NB4 (cell line): ENCODE data around the gene DBP.

Experiments used
- DNase-seq: peaks from one replicate; pipeline ENCODE4 v3.0.0; 2010; ENCODE audit warnings: low read depth
- H3K4me3 ChIP-seq: one replicate; pipeline ENCODE4 v1.5.1; 2011; ENCODE audit warnings: mild to moderate bottlenecking, low read depth, low read length, moderate library complexity
- MYC ChIP-seq: IDR thresholded peaks from 2 replicates; pipeline ENCODE4 v1.6.1; 2011; ENCODE audit warnings: low read depth, low read length
- POLR2A ChIP-seq: IDR thresholded peaks from 2 replicates; pipeline ENCODE4 v1.6.1; 2011; ENCODE audit warnings: mild to moderate bottlenecking; ENCODE audit not compliant: insufficient read length; ENCODE audit errors: extremely low read depth
- TF ChIP-seq, protein P1 (sequence below): IDR thresholded peaks from 2 replicates; pipeline ENCODE4 v1.6.1; 2011; ENCODE audit warnings: low read depth, low read length
- TF ChIP-seq, protein P2 (sequence below): IDR thresholded peaks from one replicate; pipeline ENCODE4 v1.5.1; 2012; ENCODE audit warnings: low read depth, low read length

The DBP gene

DNA sequence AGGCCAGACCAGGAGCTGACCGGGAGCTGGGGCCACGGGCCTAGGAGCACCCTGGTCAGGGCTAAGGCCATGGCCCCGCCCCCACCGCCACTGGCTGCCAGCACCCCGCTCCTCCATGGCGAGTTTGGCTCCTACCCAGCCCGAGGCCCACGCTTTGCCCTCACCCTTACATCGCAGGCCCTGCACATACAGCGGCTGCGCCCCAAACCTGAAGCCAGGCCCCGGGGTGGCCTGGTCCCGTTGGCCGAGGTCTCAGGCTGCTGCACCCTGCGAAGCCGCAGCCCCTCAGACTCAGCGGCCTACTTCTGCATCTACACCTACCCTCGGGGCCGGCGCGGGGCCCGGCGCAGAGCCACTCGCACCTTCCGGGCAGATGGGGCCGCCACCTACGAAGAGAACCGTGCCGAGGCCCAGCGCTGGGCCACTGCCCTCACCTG is 11.3 kb downstream of the DBP start:
- peak; percentile 36 for DNase-seq
- TF ChIP-seq, protein P1, sequence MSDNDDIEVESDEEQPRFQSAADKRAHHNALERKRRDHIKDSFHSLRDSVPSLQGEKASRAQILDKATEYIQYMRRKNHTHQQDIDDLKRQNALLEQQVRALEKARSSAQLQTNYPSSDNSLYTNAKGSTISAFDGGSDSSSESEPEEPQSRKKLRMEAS: no peak
- TF ChIP-seq POLR2A (no peak), MYC (no peak)
- TF ChIP-seq, protein P2, sequence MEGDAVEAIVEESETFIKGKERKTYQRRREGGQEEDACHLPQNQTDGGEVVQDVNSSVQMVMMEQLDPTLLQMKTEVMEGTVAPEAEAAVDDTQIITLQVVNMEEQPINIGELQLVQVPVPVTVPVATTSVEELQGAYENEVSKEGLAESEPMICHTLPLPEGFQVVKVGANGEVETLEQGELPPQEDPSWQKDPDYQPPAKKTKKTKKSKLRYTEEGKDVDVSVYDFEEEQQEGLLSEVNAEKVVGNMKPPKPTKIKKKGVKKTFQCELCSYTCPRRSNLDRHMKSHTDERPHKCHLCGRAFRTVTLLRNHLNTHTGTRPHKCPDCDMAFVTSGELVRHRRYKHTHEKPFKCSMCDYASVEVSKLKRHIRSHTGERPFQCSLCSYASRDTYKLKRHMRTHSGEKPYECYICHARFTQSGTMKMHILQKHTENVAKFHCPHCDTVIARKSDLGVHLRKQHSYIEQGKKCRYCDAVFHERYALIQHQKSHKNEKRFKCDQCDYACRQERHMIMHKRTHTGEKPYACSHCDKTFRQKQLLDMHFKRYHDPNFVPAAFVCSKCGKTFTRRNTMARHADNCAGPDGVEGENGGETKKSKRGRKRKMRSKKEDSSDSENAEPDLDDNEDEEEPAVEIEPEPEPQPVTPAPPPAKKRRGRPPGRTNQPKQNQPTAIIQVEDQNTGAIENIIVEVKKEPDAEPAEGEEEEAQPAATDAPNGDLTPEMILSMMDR: no peak
- no peak overlapping the region for H3K4me3 ChIP-seq

DNA sequence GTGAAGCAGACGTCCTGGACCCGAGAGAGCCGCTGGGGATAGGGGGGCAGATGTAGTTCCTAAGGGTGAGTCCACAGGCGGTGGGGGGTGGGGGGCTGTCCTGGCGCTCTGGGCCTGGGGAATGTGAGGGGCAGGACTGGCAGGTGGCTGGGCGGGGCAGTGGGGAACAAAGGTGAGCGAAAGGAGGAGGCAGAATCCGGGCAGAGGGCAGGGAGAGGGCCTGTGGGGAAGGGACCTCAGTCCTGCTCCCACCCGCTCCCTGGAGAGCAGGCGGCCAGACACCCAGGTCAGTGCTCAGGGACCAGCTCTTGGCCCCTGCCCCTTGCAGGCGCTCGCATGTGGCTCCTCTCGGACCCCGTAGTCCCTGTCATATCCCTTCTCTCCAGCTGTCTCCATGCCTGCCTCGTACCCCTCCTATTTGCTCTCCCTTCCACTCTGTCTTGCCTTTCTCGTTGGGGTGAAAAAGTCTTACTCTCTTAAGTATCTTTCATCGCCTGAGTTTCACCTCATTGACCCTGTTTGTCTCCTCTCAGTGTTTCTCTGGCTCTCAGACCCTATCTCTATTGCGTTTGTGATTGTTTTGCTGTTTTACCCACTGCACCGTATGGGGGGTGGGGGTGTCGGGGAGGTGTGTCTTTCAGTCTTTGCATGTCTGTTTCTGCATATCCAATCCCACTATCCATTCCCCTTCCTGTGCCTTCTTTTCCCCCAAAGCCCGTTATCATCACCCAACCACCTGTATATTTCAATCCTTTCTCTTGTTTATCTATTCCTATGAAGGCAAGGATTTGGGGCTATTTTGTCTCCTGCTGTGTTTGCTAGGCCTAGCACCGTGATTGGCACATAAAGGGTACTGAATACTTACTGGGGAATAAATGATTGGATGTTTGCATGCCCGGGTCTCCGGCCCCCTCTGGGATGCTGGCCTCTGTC is 12.1 kb downstream of the DBP start:
- TF ChIP-seq MYC (no peak), POLR2A (no peak)
- TF ChIP-seq, protein P2: no peak
- TF ChIP-seq, protein P1: no peak
- peak; percentile 29 for DNase-seq
- H3K4me3 ChIP-seq: peak overlapping the region; percentile 74

DNA sequence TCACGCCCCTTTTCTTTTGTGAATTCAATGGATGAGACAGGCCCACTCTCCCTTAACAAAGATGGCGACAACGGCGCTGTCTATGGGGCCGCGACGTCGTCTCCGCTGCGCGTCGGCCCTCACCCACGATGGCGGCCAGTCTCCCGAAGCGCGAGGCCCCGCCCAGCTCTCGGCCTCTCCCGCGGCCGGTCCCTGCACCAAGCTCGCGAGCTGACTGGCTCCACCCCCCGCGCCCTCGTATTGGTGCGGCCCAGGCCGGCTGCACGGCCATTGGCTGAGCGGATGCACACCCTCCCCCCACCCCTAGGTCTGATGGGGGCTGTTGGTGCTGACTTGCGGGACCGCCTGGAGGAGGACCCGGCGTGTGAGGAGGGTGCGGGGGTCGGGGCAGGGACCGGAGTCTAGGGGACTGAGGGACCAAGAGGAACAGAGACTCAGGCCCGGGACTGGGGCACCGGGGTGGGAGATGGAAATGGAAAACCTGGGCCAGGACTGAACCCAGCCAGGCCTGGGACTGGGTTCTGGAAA is 13.0 kb downstream of the DBP start:
- peak; percentile 100 for DNase-seq
- H3K4me3 ChIP-seq: peak overlapping the region; percentile 74
- TF ChIP-seq, protein P2: no peak
- no peak for TF ChIP-seq POLR2A
- no peak for TF ChIP-seq MYC
- TF ChIP-seq, protein P1: no peak

DNA sequence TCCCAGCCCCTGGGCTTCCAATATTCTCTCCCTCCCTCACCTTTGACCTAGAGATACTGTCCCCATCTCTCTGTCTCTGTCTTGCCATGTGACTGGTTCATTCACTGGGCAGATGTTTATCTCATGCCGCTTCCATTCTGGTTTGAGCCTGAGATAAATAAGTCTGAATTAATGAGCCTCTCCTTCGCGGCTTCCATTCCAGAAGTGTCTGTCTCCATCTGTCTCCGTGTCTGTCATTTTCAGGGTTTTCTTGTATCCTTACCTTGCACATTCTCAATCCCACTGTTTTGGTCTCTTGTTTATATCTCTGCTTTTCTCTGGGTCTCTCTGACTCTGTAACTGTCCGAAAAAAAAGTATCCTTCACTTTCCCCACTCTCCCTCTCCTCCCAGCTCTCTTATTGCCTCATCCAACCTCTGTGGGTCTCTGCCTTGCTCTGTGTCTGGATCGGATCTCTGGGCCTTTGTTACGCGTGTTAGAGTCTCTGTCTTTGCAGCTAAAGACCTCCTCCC is 13.6 kb downstream of the DBP start:
- peak overlapping the region; percentile 60 for H3K4me3 ChIP-seq
- DNase-seq: no peak
- TF ChIP-seq, protein P2: no peak
- TF ChIP-seq MYC (no peak), POLR2A (no peak)
- TF ChIP-seq, protein P1: no peak

DNA sequence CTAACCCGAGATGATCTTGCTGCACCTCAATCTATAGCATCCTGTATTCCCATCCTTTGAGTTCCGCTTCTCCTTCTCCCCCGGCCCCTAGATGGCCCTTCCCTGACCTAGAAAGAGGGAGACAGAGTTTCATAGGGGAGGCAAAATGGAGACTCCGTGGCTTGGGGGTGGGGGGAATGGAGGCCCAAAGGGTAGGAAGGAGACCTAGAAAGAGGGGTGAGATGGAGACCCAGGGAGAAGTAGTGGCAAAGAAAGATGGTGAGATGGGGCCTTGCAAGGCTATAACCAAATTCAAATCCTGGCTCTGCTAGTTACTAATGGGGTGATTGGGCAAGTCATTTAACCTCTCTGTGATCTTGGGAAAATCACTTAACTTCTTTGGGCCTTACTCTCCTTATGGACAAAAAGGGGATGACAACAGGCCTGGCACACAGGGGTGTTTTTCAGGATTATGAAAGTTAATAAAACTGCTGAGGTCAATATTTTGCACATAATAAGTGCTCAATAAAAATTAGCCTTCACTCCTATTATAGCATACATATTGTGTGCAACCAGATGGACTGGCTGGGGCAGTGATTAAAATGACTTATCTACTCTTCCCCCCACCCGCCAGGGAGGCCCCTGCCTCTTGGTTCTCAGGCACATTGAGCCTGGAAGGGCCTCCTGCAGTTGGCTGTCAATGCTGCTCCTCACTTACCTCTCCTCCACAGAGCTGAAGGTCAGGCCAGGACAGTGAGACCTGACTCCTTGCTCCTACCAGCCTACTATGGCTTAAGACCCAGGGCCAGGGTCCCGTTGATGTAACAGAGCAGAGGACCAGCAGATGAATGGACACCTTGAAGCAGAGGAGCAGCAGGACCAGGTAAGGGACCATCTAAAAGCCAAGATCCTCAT is 17.2 kb downstream of the DBP start:
- no peak for DNase-seq
- no peak for TF ChIP-seq POLR2A
- TF ChIP-seq MYC: no peak
- TF ChIP-seq, protein P2: no peak
- TF ChIP-seq, protein P1: no peak
- peak overlapping the region; percentile 68 for H3K4me3 ChIP-seq
